A549 (cell line): ENCODE measurements around the gene LPAR6. TPM values are rescaled to one million over a fixed set of nuclear protein-coding genes. Genes with fewer than 3 reads are reported as not detected.
"Not testable (repeated sequence)": the region's sequence is repeated elsewhere in the genome, so short reads cannot be mapped to it uniquely, and the experiment has no call there.

ENCODE experiments used
- ATAC-seq, 2 experiments: fragments of 200-7000 bp in 1 of 2; fragments of >200 bp in 1 of 2; cut with Nextera tagmentation in 1 of 2; cut with Tn5 transposase in 1 of 2; 3 replicates each; pipeline versions ENCODE4 v1.8.0 to v1.9.1; 2018 to 2020; ENCODE audit warnings: mild to moderate bottlenecking in 1 of 2, moderate library complexity in 1 of 2
- CTCF ChIA-PET: fragments of 300-600 bp; sonication (Branson Sonifier 250); formaldehyde crosslinking; extraction: SDS; loops from one replicate; lab custom pipeline; 2021; ENCODE audit warnings: antibody characterized with exemption, inconsistent platforms; lab: Yijun Ruan, JAX
- POLR2A ChIA-PET: fragments of 350-600 bp; formaldehyde crosslinking; extraction: SDS; loops from one replicate; lab custom pipeline; 2021; ENCODE audit warnings: antibody characterized with exemption, inconsistent platforms; lab: Yijun Ruan, JAX
- DNase-seq, 2 experiments: peaks; one replicate each; pipeline versions ENCODE4 v3.0.0 to v3.0.0-alpha.2; 2011 to 2016; ENCODE audit warnings: low read depth in 1 of 2, low spot score in 1 of 2
- FAIRE-seq: peaks from 2 replicates; lab custom pipeline; 2011; peaks lifted over from hg19 to GRCh38; lab: Jason Lieb, UNC
- H3K27ac ChIP-seq, 2 experiments: fragments of >200 bp; sonication (Bioruptor Twin); formaldehyde crosslinking; 3 replicates each; pipeline ENCODE4 v1.5.1; 2016 to 2017
- H3K4me1 ChIP-seq: fragments of >200 bp; sonication (Bioruptor Twin); formaldehyde crosslinking; 3 replicates; pipeline ENCODE4 v1.6.1; 2016
- H3K4me2 ChIP-seq: fragments of >200 bp; sonication (Bioruptor Twin); formaldehyde crosslinking; 3 replicates; pipeline ENCODE4 v1.6.1; 2016
- H3K4me3 ChIP-seq: fragments of >200 bp; sonication (Bioruptor Twin); formaldehyde crosslinking; 3 replicates; pipeline ENCODE4 v1.5.1; 2016
- H3K9me3 ChIP-seq: fragments of >200 bp; sonication (Bioruptor Twin); formaldehyde crosslinking; 3 replicates; pipeline ENCODE4 v1.6.1; 2016
- BHLHE40 ChIP-seq: IDR thresholded peaks from 2 replicates; pipeline ENCODE4 v1.6.1; 2012; ENCODE audit warnings: low read depth, low read length, inconsistent platforms
- CBX2 ChIP-seq: fragments of 200-600 bp; sonication (generic); IDR thresholded peaks from 2 replicates; pipeline ENCODE4 v1.6.1; 2016; ENCODE audit warnings: low read depth, mild to moderate bottlenecking, borderline replicate concordance
- CBX8 ChIP-seq: fragments of 200-600 bp; sonication (generic); IDR thresholded peaks from 2 replicates; pipeline ENCODE4 v1.6.1; 2016
- CEBPB ChIP-seq, 2 experiments: fragments of >200 bp in 1 of 2; sonication (Bioruptor Twin) in 1 of 2; formaldehyde crosslinking in 1 of 2; IDR thresholded peaks; 2 replicates each; pipeline ENCODE4 v1.6.1; 2012 to 2016
- CHD2 ChIP-seq: fragments of 150-350 bp; IDR thresholded peaks from 2 replicates; pipeline ENCODE4 v1.6.1; 2014; ENCODE audit warnings: low read length; ENCODE audit not compliant: partially characterized antibody
- CTCF ChIP-seq: fragments of >200 bp; sonication (Bioruptor Twin); formaldehyde crosslinking; IDR thresholded peaks from 3 replicates; pipeline ENCODE4 v1.5.1; 2016
- EHF ChIP-seq: fragments of 250-450 bp; sonication (Bioruptor Pico); IDR thresholded peaks from 2 replicates; pipeline ENCODE4 v1.5.0; 2020; ENCODE audit warnings: mild to moderate bottlenecking
- FOSL2 ChIP-seq, 2 experiments: fragments of 450-650 bp in 1 of 2; fragments of >200 bp in 1 of 2; sonication (Bioruptor Twin) in 1 of 2; formaldehyde crosslinking; IDR thresholded peaks; 2 replicates each; pipeline versions ENCODE4 v1.5.0 to v1.6.1; 2016 to 2020; ENCODE audit warnings: mild to moderate bottlenecking in 1 of 2, moderate library complexity in 1 of 2
- GATA3 ChIP-seq: IDR thresholded peaks from 2 replicates; pipeline ENCODE4 v1.6.1; 2012; ENCODE audit warnings: borderline replicate concordance
- HDAC2 ChIP-seq: fragments of 200-600 bp; sonication (generic); IDR thresholded peaks from 2 replicates; pipeline ENCODE4 v1.6.1; 2016
- HOXB13 ChIP-seq: fragments of 250-450 bp; sonication (Bioruptor Pico); IDR thresholded peaks from 2 replicates; pipeline ENCODE4 v1.5.0; 2020; ENCODE audit warnings: low read depth, mild to moderate bottlenecking, moderate library complexity
- JUN ChIP-seq, 2 experiments: fragments of >200 bp; sonication (Bioruptor Twin); formaldehyde crosslinking; IDR thresholded peaks; 2 replicates in 1 of 2; 3 replicates in 1 of 2; pipeline ENCODE4 v1.6.1; 2016 to 2017
- JUNB ChIP-seq: fragments of >200 bp; sonication (Bioruptor Twin); formaldehyde crosslinking; IDR thresholded peaks from 2 replicates; pipeline ENCODE4 v1.6.1; 2016
- MAZ ChIP-seq: fragments of 150-350 bp; IDR thresholded peaks from 2 replicates; pipeline ENCODE4 v1.6.1; 2014; ENCODE audit warnings: antibody characterized with exemption, low read depth, low read length, borderline replicate concordance
- NPAS2 ChIP-seq: fragments of 250-450 bp; sonication (Bioruptor Pico); IDR thresholded peaks from 2 replicates; pipeline ENCODE4 v1.8.0; 2022; ENCODE audit warnings: mild to moderate bottlenecking, moderate library complexity, borderline replicate concordance
- PHF8 ChIP-seq: fragments of 200-600 bp; sonication (generic); IDR thresholded peaks from 2 replicates; pipeline ENCODE4 v1.6.1; 2016; ENCODE audit warnings: low read depth, mild to moderate bottlenecking, antibody characterized with exemption, moderate library complexity, borderline replicate concordance
- POLR2A ChIP-seq: IDR thresholded peaks from 2 replicates; pipeline ENCODE4 v1.6.1; 2012; ENCODE audit warnings: mild to moderate bottlenecking, low read length
- POLR2AphosphoS2 ChIP-seq: conservative IDR thresholded peaks from 2 replicates; pipeline ENCODE4 v1.6.1; 2012; ENCODE audit warnings: low read length, improper control_type of control experiment, inconsistent platforms
- RAD21 ChIP-seq, 2 experiments: fragments of >200 bp in 1 of 2; sonication (Bioruptor Twin) in 1 of 2; formaldehyde crosslinking in 1 of 2; IDR thresholded peaks in 1 of 2; conservative IDR thresholded peaks in 1 of 2; 2 replicates in 1 of 2; 3 replicates in 1 of 2; pipeline ENCODE4 v1.6.1; 2012 to 2018; ENCODE audit warnings: inconsistent platforms in 1 of 2
- RARB ChIP-seq: fragments of 250-450 bp; sonication (Bioruptor Pico); IDR thresholded peaks from 2 replicates; pipeline ENCODE4 v1.8.0; 2021; ENCODE audit warnings: mild to moderate bottlenecking, moderate library complexity
- SREBF2 ChIP-seq: fragments of 450-650 bp; IDR thresholded peaks from 2 replicates; pipeline ENCODE4 v1.6.1; 2014; ENCODE audit warnings: mild to moderate bottlenecking, moderate library complexity
- TFCP2L1 ChIP-seq: fragments of 250-450 bp; sonication (Bioruptor Pico); IDR thresholded peaks from 2 replicates; pipeline ENCODE4 v1.5.0; 2021; ENCODE audit warnings: mild to moderate bottlenecking
- TP53 ChIP-seq: fragments of 250-450 bp; sonication (Bioruptor Pico); IDR thresholded peaks from 2 replicates; pipeline ENCODE4 v1.5.0; 2021; ENCODE audit warnings: mild to moderate bottlenecking, moderate library complexity
- ZFP36 ChIP-seq: fragments of 450-650 bp; IDR thresholded peaks from 2 replicates; pipeline ENCODE4 v1.6.1; 2014; ENCODE audit warnings: borderline replicate concordance; ENCODE audit not compliant: partially characterized antibody
- ZNF302 ChIP-seq: fragments of 250-450 bp; sonication (Bioruptor Pico); IDR thresholded peaks from 2 replicates; pipeline ENCODE4 v1.9.0; 2021; ENCODE audit warnings: inconsistent platforms, mild to moderate bottlenecking, moderate library complexity
- WGBS: methylation state at CpG from one replicate; pipeline ENCODE4 v1.1.6; 2017; ENCODE audit errors: missing lambda C conversion rate; 5-methylcytosine and 5-hydroxymethylcytosine counted together
- polyA plus RNA-seq, 4 experiments: library from polyadenylated mRNA; depleted of rRNA in 3 of 4; stranded (reverse); fragments of >200 nt; fragmentation: RNase III in 1 of 4; extraction: RNeasy Plus Mini Kit Qiagen cat#74134 plus additional on column Dnase treatment in 1 of 4; gene quantifications; 2 replicates in 3 of 4; 3 replicates in 1 of 4; pipeline ENCODE4 v1.2.3, GENCODE V29; 2011 to 2017
- TF ChIP-seq, protein P1 (sequence below): fragments of 450-650 bp; IDR thresholded peaks from 2 replicates; pipeline ENCODE4 v1.6.1; 2014; ENCODE audit warnings: antibody characterized with exemption

The LPAR6 gene
- polyA plus RNA-seq, 2 of the 4 experiments (the other 2 are of a cell fraction) = 2.0 to 6.0 TPM

DNA sequence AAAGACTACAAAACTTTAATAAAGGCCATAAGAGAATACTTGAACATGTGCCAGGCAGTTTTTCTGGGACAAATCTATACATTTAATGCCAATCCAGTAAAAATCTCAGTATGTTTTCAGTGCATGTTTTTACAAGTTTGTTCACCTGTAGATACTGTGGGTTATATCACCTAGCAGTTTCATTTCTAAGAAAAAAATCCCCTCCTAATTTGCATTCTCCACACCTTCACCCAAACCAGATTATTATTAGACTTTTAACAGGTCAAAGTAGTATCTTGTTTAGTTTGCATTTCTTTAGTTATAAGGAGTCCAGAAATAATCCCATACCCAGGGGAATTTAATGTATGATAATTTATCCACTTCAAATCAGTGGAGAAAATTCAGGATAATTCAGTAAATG lies 17.0 kb upstream of the LPAR6 start (continued):
- no peak for TF ChIP-seq CTCF
- TF ChIP-seq PHF8 = no peak
- no peak for TF ChIP-seq RARB (CRISPR knock-in tag)

- CTCF ChIA-PET = no interaction called here
- POLR2A ChIA-PET = no interaction called here
- TF ChIP-seq POLR2AphosphoS2 (no peak), POLR2A (no peak), CHD2 (no peak), CEBPB (IDR thresholded peaks at IDR 0.05) (no peak), SREBF2 (no peak), BHLHE40 (no peak), RAD21 (conservative IDR thresholded peaks at IDR 0.05 in 1 of 2, IDR thresholded peaks at IDR 0.05 in 1 of 2) (no peak), JUNB (no peak), MAZ (no peak), CBX2 (no peak), FOSL2 (IDR thresholded peaks at IDR 0.05) (no peak), FOSL2 (CRISPR knock-in tag; IDR thresholded peaks at IDR 0.05) (no peak), RARB (CRISPR knock-in tag) (no peak), JUN (IDR thresholded peaks at IDR 0.05) (no peak), NPAS2 (CRISPR knock-in tag) (no peak), HOXB13 (CRISPR knock-in tag) (no peak), EHF (CRISPR knock-in tag) (no peak), TP53 (CRISPR knock-in tag) (no peak)
- TF ChIP-seq, protein P1, sequence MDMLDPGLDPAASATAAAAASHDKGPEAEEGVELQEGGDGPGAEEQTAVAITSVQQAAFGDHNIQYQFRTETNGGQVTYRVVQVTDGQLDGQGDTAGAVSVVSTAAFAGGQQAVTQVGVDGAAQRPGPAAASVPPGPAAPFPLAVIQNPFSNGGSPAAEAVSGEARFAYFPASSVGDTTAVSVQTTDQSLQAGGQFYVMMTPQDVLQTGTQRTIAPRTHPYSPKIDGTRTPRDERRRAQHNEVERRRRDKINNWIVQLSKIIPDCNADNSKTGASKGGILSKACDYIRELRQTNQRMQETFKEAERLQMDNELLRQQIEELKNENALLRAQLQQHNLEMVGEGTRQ = no peak
- H3K4me3 ChIP-seq = no peak overlapping the region
- no peaks in the 10 kb centered on the region for H3K4me1 ChIP-seq
- FAIRE-seq = no peak
- no peak for ATAC-seq
- DNase-seq = no peak
- 90% methylated on average over 3 of the region's 3 CpGs for WGBS
- H3K4me2 ChIP-seq = no peak overlapping the region
- no peaks in the 10 kb centered on the region for H3K9me3 ChIP-seq
- H3K27ac ChIP-seq = no peak overlapping the region
These were observed 16.1 kb upstream of the LPAR6 start for GRCh38 chr13:48429036-48429435.

GRCh38 chr13:48426755-48427298 lies 13.9 kb upstream of the LPAR6 start:
- H3K9me3 ChIP-seq, POLR2A ChIA-PET, H3K4me3 ChIP-seq, CTCF ChIA-PET, H3K27ac ChIP-seq, FAIRE-seq, DNase-seq, ATAC-seq, H3K4me1 ChIP-seq, H3K4me2 ChIP-seq: not testable (repeated sequence)
- 96% methylated on average over 8 of the region's 9 CpGs for WGBS

GRCh38 chr13:48426052-48426451 lies 13.1 kb upstream of the LPAR6 start:
- POLR2A ChIA-PET = no interaction called here
- no peaks in the 10 kb centered on the region for H3K9me3 ChIP-seq

More at GRCh38 chr13:48426052-48426451, 13.1 kb upstream of the LPAR6 start:
- no peak overlapping the region for H3K4me2 ChIP-seq
- H3K27ac ChIP-seq = no peak overlapping the region
- FAIRE-seq = no peak
- no peak for DNase-seq
- CTCF ChIA-PET = no interaction called here
- no peaks in the 10 kb centered on the region for H3K4me1 ChIP-seq
- H3K4me3 ChIP-seq = no peak overlapping the region
- no peak for ATAC-seq
- no peak for TF ChIP-seq CBX8
- TF ChIP-seq HDAC2 = no peak
- no peak for TF ChIP-seq SREBF2
- no peak for TF ChIP-seq TFCP2L1 (CRISPR knock-in tag)
- TF ChIP-seq ZNF302 (CRISPR knock-in tag) = no peak
- no peak for TF ChIP-seq ZFP36
- no peak for TF ChIP-seq CBX2
- TF ChIP-seq CTCF = no peak
- no peak for TF ChIP-seq GATA3
